HEK293 (cell line): ENCODE measurements around the gene TBX10.
A peak's percentile ranks its signal among the peaks of the same experiment; 100 is the strongest.
"Not testable (repeated sequence)": the region's sequence is repeated elsewhere in the genome, so short reads cannot be mapped to it uniquely, and the experiment has no call there.

Experiments
- CTCF ChIA-PET: fragments of 350-600 bp; formaldehyde crosslinking; extraction: SDS; loops from one replicate; lab custom pipeline; 2021; ENCODE audit warnings: antibody characterized with exemption; lab: Yijun Ruan, JAX
- POLR2A ChIA-PET: fragments of 300-600 bp; formaldehyde crosslinking; extraction: SDS; loops from one replicate; lab custom pipeline; 2020; ENCODE audit warnings: antibody characterized with exemption, inconsistent platforms; lab: Yijun Ruan, JAX
- H3K27ac ChIP-seq: fragments of 200-500 bp; sonication (Bioruptor generic); 2 replicates; pipeline ENCODE4 v1.5.1; 2014; ENCODE audit warnings: low read depth, low read length, control low read depth, inconsistent platforms; ENCODE audit errors: extremely low read depth
- H3K36me3 ChIP-seq, 2 experiments: fragments of 200-500 bp in 1 of 2; sonication (Bioruptor generic) in 1 of 2; 1 replicate in 1 of 2; 2 replicates in 1 of 2; pipeline ENCODE4 v1.5.1; 2014 to 2017; ENCODE audit warnings: inconsistent platforms in 2 of 2, low read length in 2 of 2; ENCODE audit not compliant: control insufficient read depth in 2 of 2, insufficient read depth in 1 of 2
- H3K4me1 ChIP-seq: fragments of 200-500 bp; sonication (Bioruptor generic); 2 replicates; pipeline ENCODE4 v1.5.1; 2014; ENCODE audit warnings: mild to moderate bottlenecking, low read length, inconsistent platforms; ENCODE audit not compliant: control insufficient read depth, insufficient read depth
- H3K4me3 ChIP-seq: 2 replicates; pipeline ENCODE4 v1.5.1; 2011; ENCODE audit warnings: low read depth, mild to moderate bottlenecking, control low read depth, low read length, moderate library complexity
- H3K9me3 ChIP-seq: fragments of 200-500 bp; sonication (Bioruptor generic); 2 replicates; pipeline ENCODE4 v1.5.1; 2014; ENCODE audit warnings: low read depth, low read length, inconsistent platforms; ENCODE audit not compliant: control insufficient read depth, insufficient read depth
- ZBTB1 ChIP-seq: fragments of 450-650 bp; formaldehyde crosslinking; IDR thresholded peaks from 2 replicates; pipeline ENCODE4 v1.5.1; 2016; ENCODE audit warnings: missing biosample characterization, missing genetic modification characterization
- ZFHX2 ChIP-seq: fragments of 450-650 bp; formaldehyde crosslinking; conservative IDR thresholded peaks from 2 replicates; pipeline ENCODE4 v1.5.1; 2016; ENCODE audit warnings: missing biosample characterization, missing genetic modification characterization
- ZIC2 ChIP-seq: fragments of 450-650 bp; formaldehyde crosslinking; IDR thresholded peaks from 2 replicates; pipeline ENCODE4 v1.5.1; 2016; ENCODE audit warnings: missing biosample characterization, missing genetic modification characterization
- ZNF341 ChIP-seq: fragments of 450-650 bp; formaldehyde crosslinking; IDR thresholded peaks from 2 replicates; pipeline ENCODE4; 2016; ENCODE audit warnings: low read depth, missing biosample characterization, missing genetic modification characterization
- ZNF596 ChIP-seq: fragments of 450-650 bp; IDR thresholded peaks from 2 replicates; pipeline ENCODE4 v1.5.0; 2018; ENCODE audit warnings: missing biosample characterization, mild to moderate bottlenecking, missing genetic modification characterization, moderate library complexity
- ZNF664 ChIP-seq: fragments of 450-650 bp; formaldehyde crosslinking; IDR thresholded peaks from 2 replicates; pipeline ENCODE4 v1.5.1; 2016; ENCODE audit warnings: missing biosample characterization, missing genetic modification characterization
- ZSCAN16 ChIP-seq: fragments of 450-650 bp; formaldehyde crosslinking; IDR thresholded peaks from 2 replicates; pipeline ENCODE4 v1.5.1; 2016; ENCODE audit warnings: missing biosample characterization, missing genetic modification characterization
- TF ChIP-seq, protein P1 (sequence below): fragments of 450-650 bp; formaldehyde crosslinking; IDR thresholded peaks from 2 replicates; pipeline ENCODE4 v1.5.1; 2017; ENCODE audit warnings: missing biosample characterization, missing genetic modification characterization

Gene TBX10

DNA sequence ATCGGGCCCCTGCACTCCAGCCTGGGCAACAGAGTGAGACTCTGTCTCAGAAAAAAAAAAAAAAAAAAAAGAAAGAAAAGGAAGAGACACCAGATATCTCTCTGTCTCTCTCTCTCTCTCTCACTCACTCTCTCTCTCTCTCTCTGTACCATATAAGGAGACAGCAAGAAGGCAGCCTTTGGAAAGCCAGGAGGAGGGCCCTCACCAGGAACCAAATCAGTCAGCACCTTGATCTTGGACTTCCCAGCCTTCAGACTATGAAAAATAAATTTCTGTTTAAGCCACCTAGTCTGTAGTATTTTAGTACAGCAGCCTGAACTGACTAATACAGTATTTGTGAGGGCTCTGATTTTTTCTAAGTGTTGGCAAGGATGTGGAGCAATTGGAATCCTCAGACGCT lies 48.4 kb upstream of the TBX10 start:
- no peaks in the 10 kb centered on the region for H3K9me3 ChIP-seq
- H3K4me1 ChIP-seq: no peaks in the 10 kb centered on the region
- ChIA-PET CTCF (interaction anchor here (0.6 kb wide), 1 partner anchor 57 kb away, joined by 3 read pairs; no protein-coding TSS in a partner anchor), POLR2A (interaction anchor here (0.7 kb wide), 1 partner anchor 334 kb away, joined by 6 read pairs; no protein-coding TSS in a partner anchor)
- H3K4me3 ChIP-seq: no peak overlapping the region
- TF ChIP-seq ZBTB1 (tag by site-specific recombination): no peak
- TF ChIP-seq ZNF664 (tag by site-specific recombination): no peak
- TF ChIP-seq ZNF596 (tag by site-specific recombination): 0 out of 2 replicates have a peak, but pooled peaks have one; percentile 10
- H3K27ac ChIP-seq: no peak overlapping the region
- H3K36me3 ChIP-seq: no peaks in the 10 kb centered on the region

DNA sequence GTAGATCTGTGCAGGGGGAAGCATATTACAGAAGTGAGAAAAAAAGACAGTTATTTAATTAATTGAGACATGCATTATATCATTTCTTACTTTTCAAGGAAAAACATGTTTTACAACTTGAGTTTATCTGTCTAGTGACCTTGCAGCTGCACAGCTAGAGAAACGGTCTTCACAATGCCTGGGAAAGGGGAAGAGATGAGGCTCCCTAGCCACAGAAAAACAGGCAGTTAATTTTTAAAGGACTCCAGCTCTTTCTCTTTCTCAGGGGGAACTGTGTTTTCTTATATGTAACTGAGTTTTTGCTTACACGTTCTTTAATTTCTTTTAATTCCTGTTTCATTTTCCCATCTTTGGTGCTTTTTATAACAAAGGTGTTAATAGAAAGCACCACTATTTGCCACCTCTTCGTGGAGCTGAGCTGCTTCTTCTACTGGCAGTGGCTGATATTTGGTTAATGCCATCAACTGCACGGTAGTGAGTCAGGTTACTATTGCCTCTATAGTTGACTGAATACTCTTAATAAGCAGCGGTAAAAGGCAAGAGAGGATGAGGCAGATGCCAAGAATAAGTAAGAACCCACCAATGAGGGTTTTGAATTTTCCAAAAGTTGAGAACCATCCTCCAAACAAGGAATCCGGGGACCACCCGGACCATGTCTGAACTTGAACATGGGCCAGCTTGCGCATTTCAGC lies 46.2 kb upstream of the TBX10 start:
- H3K36me3 ChIP-seq, H3K4me3 ChIP-seq, H3K27ac ChIP-seq, H3K9me3 ChIP-seq, H3K4me1 ChIP-seq: not testable (repeated sequence)
- ChIA-PET POLR2A (interaction anchor here (0.6 kb wide), 1 partner anchor 34 kb away, joined by 3 read pairs; no protein-coding TSS in a partner anchor), CTCF (interaction anchor here (0.6 to 0.7 kb wide), 2 partner anchors 72 to 111 kb away, joined by 3 read pairs; no protein-coding TSS in a partner anchor)

DNA sequence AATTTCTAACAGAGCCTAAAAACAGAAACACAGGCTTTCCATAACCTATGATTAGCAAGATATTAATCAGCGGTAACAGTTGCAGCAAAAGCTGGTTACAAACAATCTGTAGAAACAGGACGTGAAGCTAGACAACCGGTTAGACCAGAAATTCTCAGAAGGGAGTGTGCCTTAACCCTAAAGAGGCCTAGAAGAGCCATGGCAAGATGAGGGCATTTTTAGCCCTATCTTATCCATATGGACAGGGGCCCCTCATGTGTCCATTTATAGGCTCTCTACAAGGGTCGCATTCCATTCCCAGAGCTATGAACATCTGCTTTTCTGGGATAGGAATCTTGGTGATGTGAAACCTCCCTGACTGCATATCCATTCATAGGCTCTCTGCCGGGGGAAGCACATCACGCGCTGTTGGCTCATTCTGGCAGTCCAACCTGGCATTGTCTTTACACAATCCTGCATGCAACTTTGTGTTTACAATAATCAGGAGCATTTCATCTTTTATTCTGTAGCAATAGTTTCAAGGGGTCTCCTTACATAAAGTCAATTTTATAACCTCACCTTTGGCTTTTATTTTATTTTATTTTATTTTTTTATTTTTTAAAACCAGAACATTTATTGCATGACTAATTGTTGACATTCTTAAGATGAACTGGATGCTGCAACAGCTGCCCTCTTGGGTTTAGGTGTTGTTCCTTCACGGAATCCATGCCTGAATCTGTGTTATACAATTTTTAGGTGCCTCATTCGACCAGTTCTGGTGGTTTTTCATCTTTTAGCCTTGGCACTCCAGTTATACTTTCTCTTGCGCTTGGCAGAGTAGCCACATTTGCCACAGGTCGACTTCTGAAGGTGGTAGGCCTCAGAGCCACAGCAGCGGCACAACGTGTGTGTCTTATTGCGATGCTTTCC lies 42.8 kb upstream of the TBX10 start:
- H3K9me3 ChIP-seq, H3K4me3 ChIP-seq, CTCF ChIA-PET, H3K4me1 ChIP-seq, POLR2A ChIA-PET, H3K36me3 ChIP-seq, H3K27ac ChIP-seq: not testable (repeated sequence)

DNA sequence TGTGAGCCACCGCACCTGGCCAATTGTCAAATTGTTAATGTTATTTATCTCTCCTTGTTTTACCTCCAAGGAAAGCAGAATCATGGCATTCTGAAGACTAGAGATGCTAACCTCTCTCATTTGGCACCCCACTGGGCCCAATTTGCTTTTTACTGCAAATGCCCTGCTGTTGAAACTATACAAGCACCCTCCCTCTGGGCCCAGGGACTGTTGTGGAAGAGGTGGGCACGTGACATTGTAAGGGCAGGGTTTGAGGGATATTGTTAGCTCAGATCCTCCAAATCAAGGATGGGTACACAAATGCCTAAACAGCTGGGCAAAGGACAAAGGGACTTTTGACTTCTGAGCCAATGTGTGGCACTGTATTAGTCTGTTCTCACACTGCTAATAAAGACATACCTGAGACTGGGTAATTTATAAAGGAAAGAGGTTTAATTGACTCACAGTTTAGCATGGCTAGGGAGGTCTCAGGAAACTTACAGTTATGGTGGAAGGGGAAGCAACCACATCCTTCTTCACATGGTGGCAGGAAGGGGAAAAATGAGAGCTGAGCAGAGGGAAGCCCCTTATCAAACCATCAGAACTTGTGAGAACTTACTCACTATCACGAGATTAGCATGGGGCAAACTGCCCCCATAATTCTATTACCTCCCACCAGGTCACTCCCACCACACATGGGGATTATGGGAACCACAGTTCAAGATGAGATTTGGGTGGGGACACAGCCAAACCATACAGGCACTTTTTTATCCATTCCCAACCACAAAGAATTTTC lies 41.3 kb upstream of the TBX10 start:
- no peaks in the 10 kb centered on the region for H3K4me1 ChIP-seq
- no peaks in the 10 kb centered on the region for H3K9me3 ChIP-seq
- TF ChIP-seq ZIC2 (tag by site-specific recombination) (0 out of 2 replicates have a peak, but pooled peaks have one; percentile 11), ZNF341 (tag by site-specific recombination) (peak; percentile 34; the same call in 1 of the 2 replicates), ZSCAN16 (no peak), ZFHX2 (tag by site-specific recombination) (no peak)
- TF ChIP-seq, protein P1, sequence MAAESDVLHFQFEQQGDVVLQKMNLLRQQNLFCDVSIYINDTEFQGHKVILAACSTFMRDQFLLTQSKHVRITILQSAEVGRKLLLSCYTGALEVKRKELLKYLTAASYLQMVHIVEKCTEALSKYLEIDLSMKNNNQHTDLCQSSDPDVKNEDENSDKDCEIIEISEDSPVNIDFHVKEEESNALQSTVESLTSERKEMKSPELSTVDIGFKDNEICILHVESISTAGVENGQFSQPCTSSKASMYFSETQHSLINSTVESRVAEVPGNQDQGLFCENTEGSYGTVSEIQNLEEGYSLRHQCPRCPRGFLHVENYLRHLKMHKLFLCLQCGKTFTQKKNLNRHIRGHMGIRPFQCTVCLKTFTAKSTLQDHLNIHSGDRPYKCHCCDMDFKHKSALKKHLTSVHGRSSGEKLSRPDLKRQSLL (tag by site-specific recombination): no peak
- no peaks in the 10 kb centered on the region for H3K36me3 ChIP-seq
- no peak overlapping the region for H3K27ac ChIP-seq
- no peak overlapping the region for H3K4me3 ChIP-seq
- CTCF ChIA-PET: interaction anchor here (1.2 to 1.4 kb wide), 2 partner anchors 21 to 41 kb away, joined by 3 to 4 read pairs; partner anchors contain the start of gene TBX10
- POLR2A ChIA-PET: no interaction called here
